RWPE1 (cell line): ENCODE measurements around the gene NCOA5.

ENCODE experiments used
- CTCF ChIA-PET: fragments of 350-600 bp; sonication (Branson Sonifier 250); formaldehyde crosslinking; extraction: SDS; loops from one replicate; lab custom pipeline; 2021; lab: Yijun Ruan, JAX
- POLR2A ChIA-PET: fragments of 400-600 bp; formaldehyde crosslinking; extraction: SDS; loops from one replicate; lab custom pipeline; 2020; ENCODE audit warnings: antibody characterized with exemption; ENCODE audit not compliant: low non-redundant PET; lab: Yijun Ruan, JAX
- DNase-seq: peaks from one replicate; pipeline ENCODE4 v3.0.0; 2012; ENCODE audit warnings: low spot score
- H3K27ac ChIP-seq: fragments of 450-650 bp; 2 replicates; pipeline ENCODE4 v1.5.1; 2017
- CTCF ChIP-seq: fragments of 450-650 bp; conservative IDR thresholded peaks from 2 replicates; pipeline ENCODE4 v1.5.1; 2017; ENCODE audit warnings: low read depth, mild to moderate bottlenecking

Gene NCOA5

DNA sequence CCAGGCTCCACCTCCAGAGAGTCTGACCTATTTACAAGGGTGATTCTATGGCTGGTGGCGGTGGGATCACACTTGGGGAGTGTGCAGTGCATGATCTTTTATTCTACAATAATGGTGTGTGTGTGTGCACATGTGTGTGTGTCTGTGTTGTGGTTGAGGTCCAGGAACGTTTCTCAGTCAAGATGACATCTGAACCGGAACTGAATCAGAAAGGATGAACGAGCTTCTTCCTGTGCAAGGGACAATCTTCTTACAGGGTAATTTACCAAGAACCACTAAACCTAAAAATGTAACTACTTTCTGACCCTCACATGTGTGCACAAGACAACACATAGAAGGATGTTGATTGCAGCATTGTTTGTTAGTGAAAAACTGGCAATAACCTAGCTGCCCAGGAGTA is 72.5 kb downstream of the NCOA5 start:
- ChIA-PET POLR2A (no interaction called here), CTCF (interaction anchor here (0.6 to 1.3 kb wide), 3 partner anchors 30 to 343 kb away, joined by 4 to 6 read pairs (median 4); no protein-coding TSS in a partner anchor)
- no peak for DNase-seq
- no peak overlapping the region for H3K27ac ChIP-seq
- no peak for TF ChIP-seq CTCF

DNA sequence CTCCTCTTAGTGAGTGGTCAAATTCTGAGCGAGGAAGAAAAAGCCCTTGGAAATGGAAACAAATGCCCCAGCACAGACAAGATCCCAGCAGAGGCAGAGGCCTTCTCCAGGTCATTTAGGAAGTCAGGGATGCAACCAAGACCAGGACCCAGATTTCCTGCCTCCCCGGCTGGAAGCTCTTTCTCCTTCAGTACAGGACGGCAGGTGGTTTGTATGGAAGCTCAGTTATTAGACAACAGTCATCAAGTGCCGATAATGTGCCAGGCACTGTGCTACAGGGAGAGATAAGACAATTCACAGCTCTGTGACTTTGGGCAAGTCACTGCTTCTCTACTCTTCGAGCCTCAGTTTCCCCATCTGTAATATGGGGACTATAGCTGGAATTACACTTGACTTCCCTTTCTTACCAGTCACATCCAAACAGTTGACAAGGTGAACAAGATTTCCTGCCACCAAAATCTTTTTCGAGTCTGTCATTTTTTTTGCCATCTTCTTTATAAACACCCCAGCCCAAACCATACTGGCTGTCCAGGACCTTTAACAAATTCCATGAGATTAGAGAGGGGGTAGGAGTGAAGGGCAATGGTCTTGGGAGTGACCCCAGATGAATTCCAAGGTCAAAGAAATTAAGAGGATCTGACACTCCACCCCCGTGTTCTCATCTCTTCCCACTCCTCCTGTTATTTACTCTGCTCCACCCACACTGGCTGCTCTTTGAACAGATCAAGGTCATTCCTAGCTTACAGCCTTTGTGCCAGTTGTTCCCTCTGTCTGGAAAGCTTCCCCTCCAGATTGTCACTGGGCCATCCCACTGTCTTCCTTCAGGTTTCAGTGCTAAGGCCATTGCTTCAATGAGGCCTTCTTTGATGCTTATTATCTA is 75.0 kb downstream of the NCOA5 start:
- no peak for DNase-seq
- H3K27ac ChIP-seq = no peak overlapping the region
- CTCF ChIA-PET = interaction anchor here (0.6 to 4.7 kb wide), 49 partner anchors 8 to 511 kb away, joined by 3 to 82 read pairs (median 5); partner anchors contain the start of genes ACOT8, SLC12A5, ZNF335 and ZSWIM3
- no peak for TF ChIP-seq CTCF
- POLR2A ChIA-PET = interaction anchor here (0.5 to 0.6 kb wide), 3 partner anchors 17 to 332 kb away, joined by 3 to 5 read pairs (median 4); no protein-coding TSS in a partner anchor

GRCh38 chr20:46013829-46014516 is 75.8 kb downstream of the NCOA5 start:
- POLR2A ChIA-PET = interaction anchor here (0.5 to 0.6 kb wide), 2 partner anchors 152 to 333 kb away, joined by 3 to 4 read pairs; no protein-coding TSS in a partner anchor
- DNase-seq = peak; percentile 83
- peak; percentile 100 for TF ChIP-seq CTCF
- H3K27ac ChIP-seq = no peak overlapping the region
- CTCF ChIA-PET = interaction anchor here (0.6 to 4.7 kb wide), 58 partner anchors 9 to 1182 kb away, joined by 3 to 82 read pairs (median 5); partner anchors contain the start of genes ACOT8, SLC12A5, ZNF335 and ZSWIM3

DNA sequence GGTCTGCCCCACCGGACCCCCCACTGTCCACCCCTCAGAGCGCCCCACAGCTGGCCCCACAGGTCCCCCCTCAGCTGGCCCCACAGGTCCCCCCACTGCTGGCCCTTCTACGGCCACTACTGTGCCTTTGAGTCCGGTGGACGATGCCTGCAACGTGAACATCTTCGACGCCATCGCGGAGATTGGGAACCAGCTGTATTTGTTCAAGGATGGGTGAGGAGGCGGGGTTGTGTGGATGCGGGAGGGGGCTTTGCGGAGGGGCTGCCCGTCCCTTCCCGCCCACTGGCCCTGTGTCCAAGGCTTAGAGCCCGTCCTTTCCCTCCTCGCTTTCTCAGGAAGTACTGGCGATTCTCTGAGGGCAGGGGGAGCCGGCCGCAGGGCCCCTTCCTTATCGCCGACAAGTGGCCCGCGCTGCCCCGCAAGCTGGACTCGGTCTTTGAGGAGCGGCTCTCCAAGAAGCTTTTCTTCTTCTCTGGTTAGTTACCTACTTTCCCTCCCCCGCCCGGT is 76.4 kb downstream of the NCOA5 start:
- H3K27ac ChIP-seq = no peak overlapping the region
- POLR2A ChIA-PET = no interaction called here
- no peak for DNase-seq
- CTCF ChIA-PET = interaction anchor here (0.6 to 4.7 kb wide), 35 partner anchors 8 to 1183 kb away, joined by 3 to 82 read pairs (median 6); partner anchors contain the start of genes SLC12A5 and ZNF335
- no peak for TF ChIP-seq CTCF

DNA sequence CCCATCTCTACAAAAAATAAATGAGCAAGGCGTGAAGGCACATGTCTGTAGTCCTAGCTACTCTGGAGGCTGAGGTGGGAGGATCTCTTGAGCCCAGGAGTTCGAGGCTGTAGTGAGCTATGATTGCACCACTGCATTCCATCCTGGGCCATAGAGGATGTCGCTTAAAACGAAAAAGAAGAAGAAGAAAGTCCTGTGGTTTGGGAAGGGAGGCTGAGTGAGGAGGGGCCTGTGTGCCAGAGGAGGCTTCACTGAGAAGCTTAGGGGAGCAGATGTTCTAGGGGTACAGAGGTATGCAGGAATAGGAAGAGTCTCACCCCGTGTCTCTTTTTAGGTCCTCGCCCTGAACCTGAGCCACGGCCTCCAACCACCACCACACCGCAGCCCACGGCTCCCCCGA is 76.8 kb downstream of the NCOA5 start:
- no peak for DNase-seq
- ChIA-PET POLR2A (interaction anchor here (0.7 kb wide), 1 partner anchor 14 kb away, joined by 3 read pairs; no protein-coding TSS in a partner anchor), CTCF (interaction anchor here (0.6 to 4.7 kb wide), 27 partner anchors 8 to 345 kb away, joined by 3 to 82 read pairs (median 8); partner anchors contain the start of genes SLC12A5 and ZNF335)

More for the DNA sequence above, 76.8 kb downstream of the NCOA5 start:
- no peak overlapping the region for H3K27ac ChIP-seq
- no peak for TF ChIP-seq CTCF
